IPS DF 6.9 (cell line): Measurements from ENCODE around the gene VAV2.

ENCODE experiments used
- DNase-seq: peaks from one replicate; pipeline ENCODE4 v3.0.0-alpha.2; 2013; ENCODE audit warnings: low read depth, low spot score
- H3K27ac ChIP-seq: one replicate; pipeline ENCODE4 v1.5.1; 2013; ENCODE audit warnings: low read length, control low read depth
- H3K27me3 ChIP-seq: 2 replicates; pipeline ENCODE4 v1.6.1; 2013; ENCODE audit warnings: mild to moderate bottlenecking, low read length; ENCODE audit not compliant: control insufficient read depth, insufficient read depth
- H3K36me3 ChIP-seq: 2 replicates; pipeline ENCODE4 v1.6.1; 2013; ENCODE audit warnings: low read length; ENCODE audit not compliant: control insufficient read depth, insufficient read depth
- H3K4me1 ChIP-seq: 2 replicates; pipeline ENCODE4 v1.6.1; 2013; ENCODE audit warnings: low read length; ENCODE audit not compliant: control insufficient read depth, insufficient read depth
- H3K4me3 ChIP-seq: 2 replicates; pipeline ENCODE4 v1.5.1; 2013; ENCODE audit warnings: mild to moderate bottlenecking, low read length
- H3K9me3 ChIP-seq: 2 replicates; pipeline ENCODE4 v1.6.1; 2013; ENCODE audit warnings: low read length, inconsistent platforms; ENCODE audit not compliant: control insufficient read depth, insufficient read depth
- WGBS: extraction: QIAGEN DNeasy Blood & Tissue Kit; methylation state at CpG from one replicate; pipeline ENCODE4 v1.1.7; 2013; ENCODE audit warnings: mixed read lengths, missing lambda C conversion rate; ENCODE audit not compliant: insufficient read length, insufficient coverage; 5-methylcytosine and 5-hydroxymethylcytosine counted together

Gene VAV2

DNA sequence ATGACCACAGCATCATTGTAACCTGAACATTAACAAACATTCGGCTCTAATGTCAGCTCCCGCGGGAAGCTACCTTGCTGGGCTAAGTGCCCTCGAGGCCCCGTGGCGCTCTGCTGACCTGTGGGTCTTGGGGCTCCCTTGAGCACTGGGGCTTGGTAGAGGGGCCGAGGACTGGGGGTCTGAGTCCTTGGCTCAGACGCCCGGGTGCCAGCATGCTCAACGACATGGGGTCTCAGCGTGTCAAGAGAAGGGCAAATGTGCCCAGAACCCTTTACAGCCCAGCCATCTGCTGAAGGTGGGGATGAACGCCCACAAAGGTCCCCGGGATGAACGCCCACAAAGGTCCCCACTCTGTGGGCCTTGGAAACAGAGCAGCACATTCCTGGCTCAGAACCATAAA, 214.3 kb downstream of the VAV2 start:
- H3K4me1 ChIP-seq: no peaks in the 10 kb centered on the region
- no peaks in the 10 kb centered on the region for H3K9me3 ChIP-seq
- peaks cover 4% of the 10 kb centered on the region; the same call in 1 of the 2 replicates for H3K36me3 ChIP-seq
- WGBS: no CpG with 5 or more reads among the region's 14 CpGs
- DNase-seq: no peak
- no peak overlapping the region for H3K4me3 ChIP-seq
- H3K27me3 ChIP-seq: no peaks in the 10 kb centered on the region
- no peak overlapping the region for H3K27ac ChIP-seq

DNA sequence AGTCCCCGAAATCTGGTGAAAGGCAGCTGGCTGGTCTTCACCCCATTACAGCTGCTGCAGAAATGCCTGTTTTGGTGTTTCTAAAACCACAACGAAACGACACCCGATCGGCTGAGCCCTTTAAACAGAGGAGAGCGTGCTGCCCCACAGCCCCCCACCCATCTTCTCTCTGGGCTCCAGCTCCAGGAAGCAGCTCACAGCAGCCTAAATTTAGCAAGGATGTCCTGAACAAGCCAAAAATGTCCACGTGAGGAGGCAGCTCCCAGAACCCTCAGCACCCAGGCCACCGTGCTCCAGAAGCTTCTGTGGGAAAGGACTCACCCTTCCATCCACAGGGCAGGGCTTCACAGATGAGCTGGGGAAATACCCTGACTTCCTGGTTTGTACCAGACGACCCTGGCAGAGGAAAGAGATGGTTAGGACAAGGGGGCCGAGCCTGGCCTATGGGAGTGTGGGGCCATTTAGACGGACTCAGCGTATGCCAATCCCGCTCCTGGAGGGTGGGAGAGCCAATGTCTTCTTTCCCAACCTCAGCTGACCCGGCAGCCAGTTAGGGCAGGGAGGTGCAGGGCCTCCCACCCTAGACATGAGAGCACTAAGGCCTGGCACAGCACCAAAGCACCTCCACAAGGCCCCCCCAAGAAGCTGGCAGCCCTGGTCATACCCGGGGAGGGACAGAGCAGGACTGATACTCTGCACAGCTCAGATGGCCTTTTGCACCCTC, 214.9 kb downstream of the VAV2 start:
- no peak overlapping the region for H3K4me3 ChIP-seq
- no peaks in the 10 kb centered on the region for H3K4me1 ChIP-seq
- no peaks in the 10 kb centered on the region for H3K27me3 ChIP-seq
- no CpG with 5 or more reads among the region's 15 CpGs for WGBS
- no peak overlapping the region for H3K27ac ChIP-seq
- DNase-seq: no peak
- 0 out of 2 replicates have a peak, but pooled peaks cover 4% of the 10 kb centered on the region for H3K36me3 ChIP-seq
- no peaks in the 10 kb centered on the region for H3K9me3 ChIP-seq

DNA sequence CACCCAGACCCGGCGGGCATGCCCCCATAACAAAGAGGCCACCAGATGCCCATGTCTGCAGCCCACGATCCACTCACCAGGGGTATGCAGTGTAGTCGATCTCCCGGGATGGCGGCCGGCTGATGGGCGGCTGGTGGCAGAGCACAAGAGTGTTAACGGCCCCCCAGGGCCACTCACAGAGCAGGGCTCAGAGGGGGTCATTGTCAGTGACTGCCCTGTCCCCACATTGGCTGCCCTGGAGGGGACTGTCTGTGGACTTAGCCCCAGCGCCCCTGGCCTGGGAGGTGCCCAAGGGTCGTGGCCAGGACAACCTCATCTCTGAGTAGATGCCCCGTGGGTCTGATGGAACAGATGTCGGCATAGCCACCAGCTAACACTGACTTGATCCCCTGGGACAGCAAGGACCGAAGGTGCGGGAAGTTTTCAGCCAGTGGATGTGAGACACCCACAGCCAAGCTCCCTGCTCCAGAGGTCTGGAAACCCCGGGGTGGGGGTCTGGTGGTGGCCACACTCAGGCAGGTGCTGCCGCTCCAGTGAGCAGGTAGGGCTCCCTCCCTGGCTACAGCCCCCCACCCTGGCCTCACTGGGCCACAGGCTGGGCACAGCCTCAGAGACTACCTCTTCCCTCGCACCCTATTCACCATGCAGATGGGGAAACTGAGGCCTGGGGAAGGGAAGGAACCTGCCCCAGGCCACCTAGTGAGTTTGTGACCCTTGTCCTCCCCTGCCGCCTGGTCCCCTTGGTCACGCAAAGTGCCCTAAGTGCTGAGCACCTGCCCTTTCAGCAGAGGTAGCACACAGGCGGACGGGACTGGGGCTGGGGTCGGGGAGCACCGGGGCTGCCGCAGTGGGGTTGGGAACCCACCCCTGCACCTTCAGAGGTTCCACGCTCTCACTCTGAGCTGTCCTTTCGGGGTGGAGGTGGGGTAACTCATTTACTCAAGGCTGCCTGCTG, 215.9 kb downstream of the VAV2 start:
- H3K36me3 ChIP-seq: 0 out of 2 replicates have a peak, but pooled peaks cover 5% of the 10 kb centered on the region
- no peaks in the 10 kb centered on the region for H3K4me1 ChIP-seq
- H3K4me3 ChIP-seq: no peak overlapping the region
- H3K27me3 ChIP-seq: no peaks in the 10 kb centered on the region
- no peak for DNase-seq
- H3K27ac ChIP-seq: no peak overlapping the region
- H3K9me3 ChIP-seq: no peaks in the 10 kb centered on the region
- WGBS: no CpG with 5 or more reads among the region's 27 CpGs

DNA sequence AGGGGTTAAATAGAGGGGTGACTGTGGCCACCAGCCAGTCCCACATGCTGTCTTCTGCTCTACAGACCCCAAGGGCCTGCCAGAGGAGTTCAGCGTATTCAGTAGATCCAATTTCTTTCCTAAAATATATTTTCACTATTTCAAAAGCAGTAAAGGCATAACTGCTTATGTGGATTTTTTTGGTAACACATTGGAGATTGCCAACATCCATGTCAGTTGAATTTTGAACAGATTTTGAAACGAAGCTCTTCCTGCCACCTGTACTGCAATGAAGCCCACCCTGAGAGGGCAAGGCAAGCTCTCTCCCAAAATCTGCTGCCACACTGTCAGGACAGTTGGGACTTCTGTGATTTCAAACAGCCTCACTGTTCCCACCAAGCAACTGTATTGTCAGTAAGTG, 216.8 kb downstream of the VAV2 start:
- Histone ChIP-seq H3K9me3 (no peaks in the 10 kb centered on the region), H3K36me3 (0 out of 2 replicates have a peak, but pooled peaks cover 5% of the 10 kb centered on the region), H3K27me3 (no peaks in the 10 kb centered on the region), H3K27ac (no peak overlapping the region), H3K4me3 (no peak overlapping the region), H3K4me1 (no peaks in the 10 kb centered on the region)
- WGBS: no CpG with 5 or more reads among the region's 2 CpGs
- no peak for DNase-seq

DNA sequence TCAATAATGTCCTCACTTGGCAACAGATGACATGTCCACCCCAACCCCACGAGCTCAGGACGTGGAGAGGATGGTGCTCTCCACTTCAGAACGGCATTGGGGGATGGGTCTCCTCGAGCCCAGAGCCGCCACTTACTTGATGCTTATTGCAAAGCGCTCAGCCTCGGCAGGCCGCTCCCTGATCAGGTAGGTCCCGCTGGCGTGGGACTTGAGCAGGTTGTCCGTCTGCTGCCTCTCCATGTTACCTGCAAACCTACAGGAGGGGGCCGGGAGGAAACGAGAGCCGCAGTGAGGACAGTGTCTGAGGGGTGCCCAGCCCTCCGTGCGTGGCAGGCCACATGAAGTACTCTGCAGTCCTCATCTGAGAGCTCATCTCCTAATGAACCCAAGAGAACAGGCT, 217.3 kb downstream of the VAV2 start:
- no peaks in the 10 kb centered on the region for H3K9me3 ChIP-seq
- H3K27me3 ChIP-seq: no peaks in the 10 kb centered on the region
- H3K4me1 ChIP-seq: no peaks in the 10 kb centered on the region
- H3K4me3 ChIP-seq: no peak overlapping the region
- no CpG with 5 or more reads among the region's 16 CpGs for WGBS
- 0 out of 2 replicates have a peak, but pooled peaks cover 5% of the 10 kb centered on the region for H3K36me3 ChIP-seq
- no peak overlapping the region for H3K27ac ChIP-seq
- DNase-seq: no peak

DNA sequence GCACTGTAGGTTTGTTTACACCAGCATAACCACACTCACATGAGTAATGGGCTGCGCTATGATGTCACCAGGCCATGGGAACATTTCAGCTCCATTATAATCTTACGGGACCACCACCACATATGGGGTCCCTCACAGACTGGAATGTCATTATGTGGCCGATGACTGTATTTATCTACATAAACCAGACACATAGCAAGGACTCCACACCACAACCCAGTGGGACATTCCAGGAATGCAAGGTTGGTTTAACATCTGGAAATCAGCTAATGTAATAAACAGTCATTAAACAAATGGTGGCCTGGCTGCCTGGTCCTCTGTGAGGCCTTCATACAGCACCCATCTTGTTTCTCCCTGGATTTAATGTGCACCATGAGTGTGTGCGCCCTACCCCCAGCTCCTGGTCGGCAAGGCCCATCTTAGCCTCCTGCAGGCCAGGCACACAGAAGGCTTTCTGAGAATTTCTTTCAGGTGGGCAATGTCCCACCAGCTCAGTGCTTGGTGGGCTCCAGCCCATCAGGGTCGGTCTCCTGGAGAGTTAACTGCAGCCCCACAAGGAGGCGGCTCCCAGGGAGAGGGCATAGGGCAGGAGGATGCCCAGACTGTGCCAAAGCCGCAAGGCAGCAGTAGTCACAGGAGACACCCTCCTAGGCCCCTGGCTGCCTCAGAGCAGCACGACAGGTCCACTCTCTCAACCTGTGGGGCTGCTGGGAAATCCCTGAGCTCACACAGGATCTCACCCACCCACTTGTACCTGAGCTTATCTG, 218.1 kb downstream of the VAV2 start:
- H3K36me3 ChIP-seq: 0 out of 2 replicates have a peak, but pooled peaks cover 5% of the 10 kb centered on the region

DNA sequence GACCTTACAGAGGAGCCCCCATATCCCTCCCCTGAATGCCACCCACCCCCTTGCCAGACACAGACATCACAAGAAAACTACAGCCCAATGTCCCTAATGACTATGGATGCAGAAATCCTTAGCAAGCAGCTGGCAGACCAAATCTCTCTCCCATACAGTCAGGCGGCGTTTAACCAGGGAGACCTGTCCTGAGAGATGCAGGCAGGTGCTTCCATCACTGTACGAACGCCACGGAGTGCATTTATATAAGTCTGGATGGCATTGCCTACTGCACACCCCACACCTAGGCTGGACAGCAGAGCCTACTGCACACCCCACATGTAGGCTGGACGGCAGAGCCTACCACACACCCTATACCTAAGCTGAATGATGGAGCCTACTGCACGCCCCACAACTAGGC, 219.5 kb downstream of the VAV2 start:
- no CpG with 5 or more reads among the region's 7 CpGs for WGBS
- H3K36me3 ChIP-seq: peaks cover 5% of the 10 kb centered on the region; the same call in 1 of the 2 replicates
- H3K27me3 ChIP-seq: no peaks in the 10 kb centered on the region
- no peaks in the 10 kb centered on the region for H3K9me3 ChIP-seq
- H3K4me3 ChIP-seq: no peak overlapping the region
- H3K27ac ChIP-seq: no peak overlapping the region
- no peak for DNase-seq
- H3K4me1 ChIP-seq: no peaks in the 10 kb centered on the region

More for the DNA sequence above, 218.1 kb downstream of the VAV2 start:
- H3K27ac ChIP-seq: no peak overlapping the region
- no peak for DNase-seq
- no peaks in the 10 kb centered on the region for H3K27me3 ChIP-seq
- no peaks in the 10 kb centered on the region for H3K4me1 ChIP-seq
- H3K9me3 ChIP-seq: no peaks in the 10 kb centered on the region
- no CpG with 5 or more reads among the region's 9 CpGs for WGBS
- no peak overlapping the region for H3K4me3 ChIP-seq

DNA sequence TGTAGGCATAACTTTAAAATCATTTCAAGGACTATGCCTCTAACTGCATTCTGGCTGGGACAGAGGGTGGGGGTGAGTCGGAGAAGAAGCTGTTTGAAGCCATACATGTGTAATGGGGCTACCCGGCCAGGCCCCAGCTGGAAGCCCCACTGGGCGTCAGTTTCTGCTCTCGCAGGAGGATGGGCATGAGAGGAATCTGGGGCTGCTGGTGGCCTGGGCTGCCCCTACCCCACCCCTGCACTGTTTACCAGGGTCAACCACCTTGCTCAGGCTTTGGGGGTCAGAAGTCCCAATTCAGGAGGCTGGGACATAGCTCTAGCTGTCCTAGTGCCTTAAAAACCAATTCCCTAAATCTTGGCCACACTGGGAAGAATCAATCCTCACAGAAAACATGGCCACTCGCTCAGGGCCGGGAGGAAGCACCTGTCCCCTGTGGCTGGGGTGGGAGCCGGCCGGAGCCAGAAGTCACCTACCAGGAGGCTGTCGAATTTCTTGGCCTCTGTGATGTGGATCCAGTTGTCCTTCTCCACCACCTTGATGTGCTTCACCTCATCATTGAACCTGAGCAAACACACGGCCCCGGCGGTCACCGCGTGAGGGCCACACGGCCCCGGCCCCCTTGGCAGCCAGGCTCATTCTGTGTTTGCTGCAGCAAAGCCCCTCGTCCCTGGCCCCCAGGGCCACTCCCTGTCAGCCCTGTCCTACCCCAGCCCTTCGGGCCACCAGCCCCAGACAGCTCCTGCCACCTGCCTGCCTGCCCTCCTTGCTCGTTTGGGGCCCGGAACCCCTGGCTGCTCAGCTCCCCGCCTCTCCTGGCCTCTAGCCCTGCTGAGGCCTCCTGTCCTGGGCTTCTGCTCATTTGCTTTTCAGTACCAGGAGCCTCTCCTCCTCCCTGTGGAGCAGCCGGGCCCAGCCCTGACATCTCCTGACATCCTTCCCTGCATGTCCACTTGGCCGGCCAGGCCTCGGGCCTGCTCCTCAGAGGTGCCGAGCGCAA, 220.3 kb downstream of the VAV2 start:
- no peaks in the 10 kb centered on the region for H3K4me1 ChIP-seq
- no peak overlapping the region for H3K4me3 ChIP-seq
- H3K36me3 ChIP-seq: peaks cover 5% of the 10 kb centered on the region; the same call in 1 of the 2 replicates
- H3K9me3 ChIP-seq: no peaks in the 10 kb centered on the region
- no CpG with 5 or more reads among the region's 26 CpGs for WGBS
- H3K27ac ChIP-seq: no peak overlapping the region
- DNase-seq: no peak
- H3K27me3 ChIP-seq: no peaks in the 10 kb centered on the region

DNA sequence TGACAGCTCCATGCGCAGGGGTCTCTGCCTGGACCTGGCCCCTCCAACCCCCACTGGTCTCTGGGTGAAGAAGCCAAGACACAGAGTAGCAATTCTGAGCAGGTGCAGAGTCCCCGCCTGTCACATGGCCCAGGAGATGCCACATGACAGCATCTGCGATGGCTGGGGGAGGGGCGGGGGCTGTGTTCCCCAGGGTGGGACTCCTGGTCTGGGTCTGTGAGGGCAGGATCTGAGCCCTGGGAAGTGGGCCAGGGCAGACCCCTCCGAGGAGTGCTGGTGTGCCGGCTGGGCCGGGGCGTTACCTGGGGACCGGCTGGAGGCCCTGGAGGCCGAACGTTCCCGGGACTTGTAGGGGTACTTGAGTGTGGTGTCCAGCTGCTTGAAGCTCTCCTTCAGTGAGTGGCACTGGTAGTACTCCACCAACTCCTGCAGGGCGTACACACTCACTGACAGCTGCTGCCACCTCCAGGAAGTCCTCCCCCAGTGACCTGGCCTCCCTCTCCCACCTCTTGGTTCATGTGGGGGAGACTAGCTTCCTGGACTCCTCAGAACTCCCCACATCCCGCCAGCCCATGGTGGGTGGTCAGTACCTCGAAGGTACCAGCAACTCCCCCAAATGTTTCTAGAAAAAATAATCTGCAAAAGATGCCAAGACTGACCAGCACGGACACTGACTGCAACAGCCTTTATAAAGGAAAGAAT, 221.9 kb downstream of the VAV2 start:
- WGBS: no CpG with 5 or more reads among the region's 16 CpGs
- peaks cover 5% of the 10 kb centered on the region; the same call in 1 of the 2 replicates for H3K36me3 ChIP-seq
- DNase-seq: no peak

More for the DNA sequence above, 221.9 kb downstream of the VAV2 start:
- Histone ChIP-seq H3K27ac (no peak overlapping the region), H3K9me3 (no peaks in the 10 kb centered on the region), H3K27me3 (no peaks in the 10 kb centered on the region), H3K4me3 (no peak overlapping the region), H3K4me1 (no peaks in the 10 kb centered on the region)
